Panc1 (cell line): ENCODE data around the gene WDR93.

ENCODE experiments used
- CTCF ChIP-seq: fragments of 450-650 bp; IDR thresholded peaks from 2 replicates; pipeline ENCODE4 v1.5.1; 2017; ENCODE audit warnings: mild to moderate bottlenecking
- POLR2AphosphoS5 ChIP-seq: IDR thresholded peaks from 2 replicates; pipeline ENCODE4 v1.6.1; 2012; ENCODE audit warnings: mild to moderate bottlenecking, low read depth, low read length, moderate library complexity
- REST ChIP-seq, 2 experiments: IDR thresholded peaks; 2 replicates each; pipeline ENCODE4 v1.6.1; 2011 to 2012; ENCODE audit warnings: low read depth in 2 of 2, control low read depth in 1 of 2, low read length in 1 of 2, mild to moderate bottlenecking in 1 of 2, moderate library complexity in 1 of 2; ENCODE audit not compliant: insufficient read depth in 1 of 2
- SIN3A ChIP-seq: IDR thresholded peaks from 2 replicates; pipeline ENCODE4 v1.6.1; 2012; ENCODE audit warnings: low read depth, mild to moderate bottlenecking, low read length, moderate library complexity, borderline replicate concordance; ENCODE audit not compliant: insufficient read depth

- no peak for TF ChIP-seq CTCF
- TF ChIP-seq REST (IDR thresholded peaks at IDR 0.05; ENCODE audit: insufficient read depth in 1 of 2, low read depth in 2 of 2, low read length in 1 of 2) = no peak
- TF ChIP-seq POLR2AphosphoS5 = no peak
- TF ChIP-seq SIN3A = no peak
These were observed 49.6 kb upstream of the WDR93 start for GRCh38 chr15:89641053-89641452.
